ENCODE measurements around the gene NRF1.

NRF1 gene

GRCh38 chr7:129741743-129742213, 130.3 kb downstream of the NRF1 start:
- no peak for DNase-seq

GRCh38 chr7:129742256-129742655, 130.7 kb downstream of the NRF1 start:
- no peak for DNase-seq

GRCh38 chr7:129746857-129747529, 135.5 kb downstream of the NRF1 start:
- no peak for DNase-seq

- no peak for DNase-seq
These were observed 137.0 kb downstream of the NRF1 start for GRCh38 chr7:129748356-129749109.

GRCh38 chr7:129750091-129750490, 138.6 kb downstream of the NRF1 start:
- DNase-seq = no peak

- no peak for DNase-seq
These were observed 139.0 kb downstream of the NRF1 start for GRCh38 chr7:129750501-129750900.

- no peak for DNase-seq
These were observed 140.4 kb downstream of the NRF1 start for GRCh38 chr7:129751916-129752315.

GRCh38 chr7:129752760-129753159, 141.2 kb downstream of the NRF1 start:
- DNase-seq = no peak

GRCh38 chr7:129754406-129754805, 142.9 kb downstream of the NRF1 start:
- DNase-seq = no peak

- DNase-seq = no peak
These were observed 146.5 kb downstream of the NRF1 start for GRCh38 chr7:129757991-129758390.

GRCh38 chr7:129762387-129762969, 151.0 kb downstream of the NRF1 start:
- no peak for DNase-seq

GRCh38 chr7:129764247-129765084, 152.9 kb downstream of the NRF1 start:
- DNase-seq = no peak

GRCh38 chr7:129765352-129765751, 153.8 kb downstream of the NRF1 start:
- no peak for DNase-seq

GRCh38 chr7:129767120-129768015, 155.8 kb downstream of the NRF1 start:
- DNase-seq = no peak

- no peak for DNase-seq
These were observed 157.3 kb downstream of the NRF1 start for GRCh38 chr7:129768614-129769399.

- no peak for DNase-seq
These were observed 157.9 kb downstream of the NRF1 start for GRCh38 chr7:129769400-129769774.

- DNase-seq = no peak
These were observed 158.6 kb downstream of the NRF1 start for GRCh38 chr7:129769866-129770808.

- DNase-seq = no peak
These were observed 159.8 kb downstream of the NRF1 start for GRCh38 chr7:129771201-129771927.

- DNase-seq = no peak
These were observed 160.5 kb downstream of the NRF1 start for GRCh38 chr7:129771928-129772479.

Measured in stimulated activated CD4-positive, alpha-beta T cell treated with anti-CD3 and anti-CD28 coated beads, Interleukin-15, amount 100 ng/mL, for 24 hours (primary cell).